ENCODE results near the gene OR52A5. TPM values are rescaled to one million over a fixed set of nuclear protein-coding genes. Genes with fewer than 3 reads are reported as not detected.

The OR52A5 gene
- total RNA-seq, 2 donors from 2014 or later: not detected

- H3K4me3 Mint-ChIP-seq: no peak overlapping the region
- no peaks in the 10 kb centered on the region for H3K4me1 Mint-ChIP-seq (ENCODE audit: low read depth)
- ATAC-seq (replicated peaks in 1 of 2) (no peak), DNase-seq (no peak)
- H3K27ac Mint-ChIP-seq: no peak overlapping the region
- H3K27me3 Mint-ChIP-seq (ENCODE audit: low read depth): no peaks in the 10 kb centered on the region
- peaks cover 0 to 3% of the 10 kb centered on the region in 2 donors for H3K9me3 Mint-ChIP-seq
- H3K36me3 Mint-ChIP-seq (ENCODE audit: insufficient read depth in 2 of 2): no peaks in the 10 kb centered on the region
These were observed 45.2 kb downstream of the OR52A5 start for GRCh38 chr11:5092821-5093585.

GRCh38 chr11:5090668-5091067 is 47.5 kb downstream of the OR52A5 start:
- Mint-ChIP-seq H3K4me3 (no peak overlapping the region), H3K36me3 (ENCODE audit: insufficient read depth in 2 of 2) (no peaks in the 10 kb centered on the region), H3K27me3 (ENCODE audit: low read depth) (no peaks in the 10 kb centered on the region), H3K9me3 (peaks cover 0 to 3% of the 10 kb centered on the region in 2 donors), H3K27ac (no peak overlapping the region), H3K4me1 (ENCODE audit: low read depth) (no peaks in the 10 kb centered on the region)
- ATAC-seq (replicated peaks in 1 of 2) (no peak), DNase-seq (no peak)

- ATAC-seq (replicated peaks in 1 of 2) (no peak), DNase-seq (no peak)
- Mint-ChIP-seq H3K4me1 (ENCODE audit: low read depth) (no peaks in the 10 kb centered on the region), H3K27me3 (ENCODE audit: low read depth) (no peaks in the 10 kb centered on the region), H3K36me3 (ENCODE audit: insufficient read depth in 2 of 2) (no peaks in the 10 kb centered on the region), H3K27ac (no peak overlapping the region), H3K4me3 (no peak overlapping the region), H3K9me3 (peaks cover 0 to 3% of the 10 kb centered on the region in 2 donors)
These were observed 49.6 kb downstream of the OR52A5 start for GRCh38 chr11:5088556-5088955.

- Mint-ChIP-seq H3K9me3 (no peaks in the 10 kb centered on the region), H3K27me3 (ENCODE audit: low read depth) (no peaks in the 10 kb centered on the region), H3K36me3 (ENCODE audit: insufficient read depth in 2 of 2) (no peaks in the 10 kb centered on the region), H3K4me1 (ENCODE audit: low read depth) (no peaks in the 10 kb centered on the region), H3K4me3 (no peak overlapping the region), H3K27ac (no peak overlapping the region)
- DNase-seq (no peak), ATAC-seq (replicated peaks in 1 of 2) (no peak)
These were observed 54.6 kb downstream of the OR52A5 start for GRCh38 chr11:5083602-5084001.

- H3K4me3 Mint-ChIP-seq: no peak overlapping the region
- H3K27me3 Mint-ChIP-seq (ENCODE audit: low read depth): no peaks in the 10 kb centered on the region
- H3K27ac Mint-ChIP-seq: no peak overlapping the region
- ATAC-seq (replicated peaks in 1 of 2) (no peak), DNase-seq (no peak)
- no peaks in the 10 kb centered on the region for H3K9me3 Mint-ChIP-seq
- H3K4me1 Mint-ChIP-seq (ENCODE audit: low read depth): no peaks in the 10 kb centered on the region
- H3K36me3 Mint-ChIP-seq (ENCODE audit: insufficient read depth in 2 of 2): no peaks in the 10 kb centered on the region
These were observed 56.8 kb downstream of the OR52A5 start for GRCh38 chr11:5081405-5081804.

Other genes with a start within 250 kb of the OR52A5 start
- not detected for gene OR51A7, start 234.6 kb downstream of the OR52A5 start, total RNA-seq
- gene OR51G2, start 219.0 kb downstream of the OR52A5 start, total RNA-seq: not detected
- gene OR51G1, start 214.0 kb downstream of the OR52A5 start, total RNA-seq: not detected
- gene OR51A4, start 190.8 kb downstream of the OR52A5 start, total RNA-seq: not detected
- gene OR51A2, start 182.6 kb downstream of the OR52A5 start, total RNA-seq: not detected
- gene OR51L1, start 143.5 kb downstream of the OR52A5 start, total RNA-seq: not detected
- not detected for gene OR52J3, start 91.8 kb downstream of the OR52A5 start, total RNA-seq
- not detected for gene OR52E2, start 78.7 kb downstream of the OR52A5 start, total RNA-seq
- not detected for gene OR52E1, start 68.8 kb downstream of the OR52A5 start, total RNA-seq
- not detected for gene OR52A1, start 16.4 kb upstream of the OR52A5 start, total RNA-seq
- not detected for gene OR51V1, start 62.3 kb upstream of the OR52A5 start, total RNA-seq
- not detected for gene HBB, start 88.7 kb upstream of the OR52A5 start, total RNA-seq
- under 1 TPM in 1 of 2 donors, not detected in 1; 0.46 TPM for gene HBD, start 96.1 kb upstream of the OR52A5 start, total RNA-seq
- gene HBG1, start 111.5 kb upstream of the OR52A5 start, total RNA-seq: not detected
- not detected for gene HBG2, start 116.4 kb upstream of the OR52A5 start, total RNA-seq
- gene HBE1, start 131.6 kb upstream of the OR52A5 start, total RNA-seq: not detected
- not detected for gene OR51B4, start 163.6 kb upstream of the OR52A5 start, total RNA-seq
- gene OR51B2, start 185.9 kb upstream of the OR52A5 start, total RNA-seq: not detected
- gene OR51B5, start 205.2 kb upstream of the OR52A5 start, total RNA-seq: under 1 TPM in 1 of 2 donors, not detected in 1; 0.30 TPM
- not detected for gene OR51B6, start 213.2 kb upstream of the OR52A5 start, total RNA-seq
- gene OR51M1, start 245.5 kb upstream of the OR52A5 start, total RNA-seq: not detected

All from activated T-cell treated with anti-CD3 and anti-CD28 coated beads, Interleukin-2, amount 50 U/mL, for 72 hours (primary cell).